Fibroblast of lung (primary cell): ENCODE measurements around the gene GRIK5. TPM values are rescaled to one million over a fixed set of nuclear protein-coding genes. Genes with fewer than 3 reads are reported as not detected.

Experiments
- DNase-seq, 2 donors: peaks; one replicate each; pipeline versions ENCODE4 v3.0.0 to v3.0.0-alpha.2; 2010; ENCODE audit warnings: low read depth in 2 of 2
- H2AFZ ChIP-seq: 2 replicates; pipeline ENCODE4 v1.5.1; 2012; ENCODE audit warnings: low read length, control low read depth, inconsistent platforms
- H3K27ac ChIP-seq: 2 replicates; pipeline ENCODE4 v1.5.1; 2011; ENCODE audit warnings: low read length, control low read depth; ENCODE audit not compliant: insufficient read depth
- H3K27me3 ChIP-seq: 2 replicates; pipeline ENCODE4 v1.5.1; 2011; ENCODE audit warnings: mild to moderate bottlenecking, low read length; ENCODE audit not compliant: control insufficient read depth, insufficient read depth
- H3K36me3 ChIP-seq: 2 replicates; pipeline ENCODE4 v1.5.1; 2011; ENCODE audit warnings: low read length; ENCODE audit not compliant: control insufficient read depth, insufficient read depth
- H3K4me1 ChIP-seq: 2 replicates; pipeline ENCODE4 v1.5.1; 2011; ENCODE audit warnings: low read length; ENCODE audit not compliant: control insufficient read depth, insufficient read depth; ENCODE audit errors: extremely low read depth
- H3K4me2 ChIP-seq: 2 replicates; pipeline ENCODE4 v1.5.1; 2011; ENCODE audit warnings: low read length, control low read depth; ENCODE audit not compliant: insufficient read depth; ENCODE audit errors: extremely low read depth
- H3K4me3 ChIP-seq, 4 experiments: fragments of 200-600 bp in 1 of 4; sonication (generic) in 1 of 4; replicated peaks in 1 of 4; 2 replicates each; pipeline ENCODE4 v1.5.1; 2011 to 2016; ENCODE audit warnings: low read length in 4 of 4, low read depth in 3 of 4, mild to moderate bottlenecking in 3 of 4, control low read depth in 2 of 4, inconsistent platforms in 1 of 4, mixed read lengths in 1 of 4; ENCODE audit not compliant: insufficient read depth in 1 of 4; ENCODE audit errors: control extremely low read depth in 1 of 4
- H3K79me2 ChIP-seq: 2 replicates; pipeline ENCODE4 v1.5.1; 2012; ENCODE audit warnings: mild to moderate bottlenecking, low read length, inconsistent platforms; ENCODE audit not compliant: control insufficient read depth, insufficient read depth
- H3K9ac ChIP-seq: 2 replicates; pipeline ENCODE4 v1.5.1; 2011; ENCODE audit warnings: mild to moderate bottlenecking, low read length, control low read depth; ENCODE audit not compliant: insufficient read depth
- H3K9me3 ChIP-seq: 2 replicates; pipeline ENCODE4 v1.5.1; 2012; ENCODE audit warnings: low read depth, low read length; ENCODE audit not compliant: control insufficient read depth, insufficient read depth
- H4K20me1 ChIP-seq: 2 replicates; pipeline ENCODE4 v1.5.1; 2011; ENCODE audit warnings: low read length; ENCODE audit not compliant: control insufficient read depth, insufficient read depth; ENCODE audit errors: extremely low read depth
- EZH2 ChIP-seq: IDR thresholded peaks from 2 replicates; pipeline ENCODE4 v1.5.1; 2012; ENCODE audit warnings: low read length, control low read depth, mild to moderate bottlenecking; ENCODE audit errors: missing control alignments
- polyA plus RNA-seq, 2 donors: library from polyadenylated mRNA; depleted of rRNA in 1 of 2; stranded (reverse) in 1 of 2; unstranded in 1 of 2; fragments of >200 nt; gene quantifications; 2 replicates each; pipeline ENCODE4 v1.2.1, GENCODE V29; 2011 to 2012; ENCODE audit warnings: missing spikeins in 1 of 2
- total RNA-seq: library from RNA; depleted of rRNA; stranded (reverse); fragments of >200 nt; gene quantifications from 2 replicates; pipeline ENCODE4 v1.2.1, GENCODE V29; 2014
- TF ChIP-seq, protein P1 (sequence below), 2 donors: IDR thresholded peaks in 1 of 2; conservative IDR thresholded peaks in 1 of 2; 1 replicate in 1 of 2; 2 replicates in 1 of 2; pipeline ENCODE4 v1.5.1; 2011 to 2012; ENCODE audit warnings: low read length in 2 of 2, control low read depth in 1 of 2, inconsistent platforms in 1 of 2, low read depth in 1 of 2, mild to moderate bottlenecking in 1 of 2

Gene GRIK5
- total and polyA plus RNA-seq, 2 donors (not counting 1 experiment from before 2014, with no cell fraction given): 0.03 to 3.5 TPM

DNA sequence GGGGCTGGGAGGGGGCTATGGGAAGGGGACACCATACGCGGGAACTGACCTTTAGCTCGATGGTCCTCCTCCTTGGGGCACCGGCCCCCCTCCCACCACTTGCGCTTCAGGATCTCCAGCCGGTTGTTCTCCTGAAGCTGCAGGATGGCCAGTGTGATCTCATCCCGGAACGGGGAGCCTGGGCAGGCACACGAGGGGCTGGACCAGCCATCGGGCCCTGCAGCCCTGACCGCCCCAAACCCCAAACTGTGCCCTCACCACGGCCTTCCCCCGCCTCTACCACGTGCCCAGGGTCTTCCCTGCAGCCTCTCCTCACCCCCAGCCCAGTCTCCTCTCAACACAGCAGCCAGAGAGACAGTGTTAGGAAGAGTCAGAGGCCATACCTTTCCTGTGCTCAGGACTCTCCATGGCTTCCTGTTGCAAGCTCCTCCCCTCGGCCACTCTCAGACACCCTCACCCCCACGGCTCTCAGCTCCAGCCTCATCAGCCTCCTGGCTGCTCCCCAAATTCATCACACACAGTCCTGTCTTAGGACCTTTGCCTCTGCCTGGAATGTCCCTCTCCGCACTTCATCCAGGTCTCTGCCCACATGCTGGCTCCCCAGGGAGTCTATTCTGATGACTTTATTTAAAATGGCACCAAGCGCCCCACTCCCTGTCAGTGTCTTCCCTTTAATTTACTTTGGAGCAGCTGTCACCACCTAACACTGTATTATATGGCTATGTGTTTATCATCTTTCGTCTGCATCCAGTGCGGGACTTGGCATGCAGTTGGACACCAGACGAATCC lies 66.3 kb downstream of the GRIK5 start:
- no peaks in the 10 kb centered on the region for H3K9me3 ChIP-seq
- no peak overlapping the region for H3K27ac ChIP-seq
- H3K4me3 ChIP-seq: no peak overlapping the region
- TF ChIP-seq EZH2: no peak
- no peaks in the 10 kb centered on the region for H4K20me1 ChIP-seq
- no peaks in the 10 kb centered on the region for H3K36me3 ChIP-seq
- no peaks in the 10 kb centered on the region for H3K79me2 ChIP-seq
- no peak overlapping the region for H2AFZ ChIP-seq
- H3K4me2 ChIP-seq: no peak overlapping the region
- no peak for DNase-seq
- H3K9ac ChIP-seq: no peak overlapping the region
- H3K27me3 ChIP-seq: peaks cover 24% of the 10 kb centered on the region
- no peaks in the 10 kb centered on the region for H3K4me1 ChIP-seq

DNA sequence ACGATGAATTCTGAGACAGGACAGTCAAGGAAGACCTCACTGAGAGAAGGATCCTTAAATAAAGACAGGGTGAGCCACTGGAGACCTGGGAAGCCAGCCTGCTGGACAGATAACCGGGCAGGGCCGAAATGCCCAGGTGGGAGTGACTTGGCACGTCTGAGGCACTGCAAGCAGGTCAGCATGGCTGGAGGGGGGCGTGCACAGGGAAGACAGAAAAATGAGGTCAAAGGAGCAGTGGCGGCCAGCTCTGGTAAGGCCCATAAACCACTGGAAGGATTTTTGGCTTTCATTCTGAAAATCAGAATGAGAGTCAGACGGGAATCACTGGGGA lies 70.2 kb downstream of the GRIK5 start:
- no peak for DNase-seq
- H3K27me3 ChIP-seq: peaks cover 32% of the 10 kb centered on the region

DNA sequence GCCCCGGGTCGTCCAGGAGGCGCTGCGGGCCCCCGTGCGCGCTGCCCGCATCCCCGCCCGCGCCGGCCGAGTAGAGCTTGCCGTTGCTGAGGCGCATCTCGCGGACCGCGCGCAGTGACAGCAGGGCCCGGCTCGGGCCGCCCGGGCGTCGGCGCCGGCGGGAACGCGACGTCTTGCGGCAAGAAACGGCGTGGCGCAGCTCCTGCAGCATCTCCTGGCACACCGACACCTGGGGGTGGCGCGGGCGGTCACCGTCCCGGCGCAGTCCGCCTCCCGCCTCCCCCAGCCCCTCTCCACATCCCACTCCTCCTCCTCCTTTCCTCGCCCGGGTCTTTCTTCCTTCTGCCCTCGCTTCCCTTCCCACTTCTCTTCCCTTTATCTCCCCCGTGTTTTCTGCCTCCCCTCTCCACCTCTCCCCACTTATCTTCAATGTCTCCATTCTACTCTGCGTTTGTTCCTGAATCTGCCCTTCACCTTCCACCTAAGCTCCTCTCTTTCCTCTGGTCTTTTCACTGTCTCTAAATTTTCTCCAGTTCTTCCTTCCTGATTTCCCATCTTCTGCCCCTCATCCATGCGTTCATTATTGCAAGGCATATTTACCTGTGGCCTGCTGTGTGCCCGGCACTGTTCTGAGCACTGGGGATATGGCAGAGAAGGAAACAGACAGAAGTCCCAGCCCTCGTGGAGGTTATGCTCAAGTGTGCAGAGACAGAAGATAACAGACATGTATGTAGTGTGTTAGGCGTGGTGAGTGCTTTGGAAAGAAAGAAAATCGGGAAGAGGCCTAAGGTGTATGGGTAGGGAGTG lies 70.7 kb downstream of the GRIK5 start:
- Histone ChIP-seq H3K9ac (no peak overlapping the region), H3K79me2 (no peaks in the 10 kb centered on the region), H3K4me2 (no peak overlapping the region), H4K20me1 (no peaks in the 10 kb centered on the region), H3K4me1 (no peaks in the 10 kb centered on the region), H3K27me3 (peaks cover 32% of the 10 kb centered on the region), H3K36me3 (no peaks in the 10 kb centered on the region), H2AFZ (no peak overlapping the region), H3K4me3 (no peak overlapping the region), H3K9me3 (no peaks in the 10 kb centered on the region), H3K27ac (no peak overlapping the region)
- peak; percentile 41 for TF ChIP-seq EZH2
- TF ChIP-seq, protein P1, sequence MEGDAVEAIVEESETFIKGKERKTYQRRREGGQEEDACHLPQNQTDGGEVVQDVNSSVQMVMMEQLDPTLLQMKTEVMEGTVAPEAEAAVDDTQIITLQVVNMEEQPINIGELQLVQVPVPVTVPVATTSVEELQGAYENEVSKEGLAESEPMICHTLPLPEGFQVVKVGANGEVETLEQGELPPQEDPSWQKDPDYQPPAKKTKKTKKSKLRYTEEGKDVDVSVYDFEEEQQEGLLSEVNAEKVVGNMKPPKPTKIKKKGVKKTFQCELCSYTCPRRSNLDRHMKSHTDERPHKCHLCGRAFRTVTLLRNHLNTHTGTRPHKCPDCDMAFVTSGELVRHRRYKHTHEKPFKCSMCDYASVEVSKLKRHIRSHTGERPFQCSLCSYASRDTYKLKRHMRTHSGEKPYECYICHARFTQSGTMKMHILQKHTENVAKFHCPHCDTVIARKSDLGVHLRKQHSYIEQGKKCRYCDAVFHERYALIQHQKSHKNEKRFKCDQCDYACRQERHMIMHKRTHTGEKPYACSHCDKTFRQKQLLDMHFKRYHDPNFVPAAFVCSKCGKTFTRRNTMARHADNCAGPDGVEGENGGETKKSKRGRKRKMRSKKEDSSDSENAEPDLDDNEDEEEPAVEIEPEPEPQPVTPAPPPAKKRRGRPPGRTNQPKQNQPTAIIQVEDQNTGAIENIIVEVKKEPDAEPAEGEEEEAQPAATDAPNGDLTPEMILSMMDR (conservative IDR thresholded peaks at IDR 0.05 in 1 of 2, IDR thresholded peaks at IDR 0.05 in 1 of 2; ENCODE audit: low read depth in 1 of 2, low read length in 2 of 2): no peak
- DNase-seq: no peak

More for the DNA sequence above, 70.2 kb downstream of the GRIK5 start:
- Histone ChIP-seq H3K4me3 (no peak overlapping the region), H3K9me3 (no peaks in the 10 kb centered on the region), H3K9ac (no peak overlapping the region), H4K20me1 (no peaks in the 10 kb centered on the region), H3K4me2 (no peak overlapping the region), H3K36me3 (no peaks in the 10 kb centered on the region), H3K4me1 (no peaks in the 10 kb centered on the region), H2AFZ (no peak overlapping the region), H3K79me2 (no peaks in the 10 kb centered on the region), H3K27ac (no peak overlapping the region)
- TF ChIP-seq EZH2: no peak
- TF ChIP-seq, protein P1 (conservative IDR thresholded peaks at IDR 0.05 in 1 of 2, IDR thresholded peaks at IDR 0.05 in 1 of 2; ENCODE audit: low read depth in 1 of 2, low read length in 2 of 2): no peak
